Measurements from ENCODE around the gene YWHAG. TPM values are rescaled to one million over a fixed set of nuclear protein-coding genes. Genes with fewer than 3 reads are reported as not detected.

YWHAG gene
- total and polyA plus RNA-seq, 4 donors: 11.6 to 46.7 (median 43.5) TPM

GRCh38 chr7:76337147-76337546 is 21.6 kb downstream of the YWHAG start:
- H3K27ac ChIP-seq (ENCODE audit: low read depth in 1 of 2, low read length in 2 of 2): no peak overlapping the region
- WGBS: 85% methylated on average over 6 of the region's 6 CpGs
- H3K4me3 ChIP-seq (ENCODE audit: low read depth in 1 of 3, low read length in 3 of 3): no peak overlapping the region
- DNase-seq (ENCODE audit: low spot score): no peak
- H3K4me1 ChIP-seq (ENCODE audit: control insufficient read depth in 4 of 4, insufficient read depth in 4 of 4, low read length in 3 of 4): peaks cover 8 to 24% (median 19%) of the 10 kb centered on the region in 4 donors
- no peaks in the 10 kb centered on the region for H3K9me3 ChIP-seq (ENCODE audit: control insufficient read depth in 4 of 4, low read length in 3 of 4)
- peaks cover 0 to 3% (median 0%) of the 10 kb centered on the region in 4 donors for H3K36me3 ChIP-seq (ENCODE audit: control insufficient read depth in 4 of 4, insufficient read depth in 3 of 4, low read depth in 1 of 4, low read length in 3 of 4)
- H3K27me3 ChIP-seq (ENCODE audit: control insufficient read depth in 4 of 4, insufficient read depth in 4 of 4, low read length in 3 of 4): no peaks in the 10 kb centered on the region
- no peak overlapping the region for H3K9ac ChIP-seq (ENCODE audit: low read depth in 1 of 2, low read length in 2 of 2)
- TF ChIP-seq EGR1 (IDR thresholded peaks at IDR 0.05; ENCODE audit: low read depth in 2 of 2): no peak
- no peak for TF ChIP-seq NR2F2 (IDR thresholded peaks at IDR 0.05)
- no peak for TF ChIP-seq GABPA (IDR thresholded peaks at IDR 0.05 in 1 of 2, conservative IDR thresholded peaks at IDR 0.05 in 1 of 2)
- TF ChIP-seq CTCF (IDR thresholded peaks at IDR 0.05; ENCODE audit: low read depth, low read length, missing input control): no peak
- TF ChIP-seq FOXA2 (IDR thresholded peaks at IDR 0.05): no peak
- TF ChIP-seq JUND (IDR thresholded peaks at IDR 0.05): no peak
- no peak for TF ChIP-seq ZBTB33 (IDR thresholded peaks at IDR 0.05)
- TF ChIP-seq RAD21 (IDR thresholded peaks at IDR 0.05): no peak
- no peak for TF ChIP-seq FOXA1 (IDR thresholded peaks at IDR 0.05)
- no peak for TF ChIP-seq TAF1 (conservative IDR thresholded peaks at IDR 0.05)
- no peak for TF ChIP-seq HNF4G (IDR thresholded peaks at IDR 0.05)
- TF ChIP-seq YY1 (IDR thresholded peaks at IDR 0.05): no peak
- TF ChIP-seq SP1 (IDR thresholded peaks at IDR 0.05): no peak
- no peak for TF ChIP-seq RXRA (IDR thresholded peaks at IDR 0.05)
- TF ChIP-seq ATF3 (IDR thresholded peaks at IDR 0.05): no peak
- TF ChIP-seq MAX (IDR thresholded peaks at IDR 0.05): no peak
- no peak for TF ChIP-seq HNF4A (conservative IDR thresholded peaks at IDR 0.05)
- no peak for TF ChIP-seq REST (IDR thresholded peaks at IDR 0.05)
